Measurements from ENCODE around the gene NTN5.

DNA sequence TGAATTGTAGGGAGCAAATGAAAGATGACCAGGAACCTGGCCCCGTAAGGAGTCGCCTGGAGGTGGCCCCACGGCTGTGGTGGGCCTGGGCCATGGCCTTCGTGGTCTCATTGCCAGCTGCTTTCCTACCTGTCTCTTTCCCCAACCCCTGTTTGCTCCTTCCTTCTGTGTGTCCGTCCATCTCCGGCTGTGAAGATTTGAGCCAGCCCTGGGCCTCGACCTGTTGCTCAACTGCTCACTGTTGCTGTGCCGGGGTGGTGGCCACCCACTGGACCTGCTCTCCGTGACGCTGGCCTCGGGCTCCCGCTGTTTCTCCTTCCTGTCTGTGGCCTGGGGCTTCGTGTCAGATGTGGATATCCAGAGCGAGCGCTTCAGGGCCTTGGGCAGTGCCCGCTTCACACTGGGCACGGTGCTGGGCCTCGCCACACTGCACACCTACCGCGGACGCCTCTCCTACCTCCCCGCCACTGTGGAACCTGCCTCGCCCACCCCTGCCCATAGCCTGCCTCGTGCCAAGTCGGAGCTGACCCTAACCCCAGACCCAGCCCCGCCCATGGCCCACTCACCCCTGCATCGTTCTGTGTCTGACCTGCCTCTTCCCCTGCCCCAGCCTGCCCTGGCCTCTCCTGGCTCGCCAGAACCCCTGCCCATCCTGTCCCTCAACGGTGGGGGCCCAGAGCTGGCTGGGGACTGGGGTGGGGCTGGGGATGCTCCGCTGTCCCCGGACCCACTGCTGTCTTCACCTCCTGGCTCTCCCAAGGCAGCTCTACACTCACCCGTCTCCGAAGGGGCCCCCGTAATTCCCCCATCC, 44.1 kb downstream of the NTN5 start:
- no peak for TF ChIP-seq CEBPB (IDR thresholded peaks at IDR 0.05; ENCODE audit: low read depth, low read length)
- TF ChIP-seq RAD21 (IDR thresholded peaks at IDR 0.05; ENCODE audit: low read length) = no peak
- TF ChIP-seq, protein P1, sequence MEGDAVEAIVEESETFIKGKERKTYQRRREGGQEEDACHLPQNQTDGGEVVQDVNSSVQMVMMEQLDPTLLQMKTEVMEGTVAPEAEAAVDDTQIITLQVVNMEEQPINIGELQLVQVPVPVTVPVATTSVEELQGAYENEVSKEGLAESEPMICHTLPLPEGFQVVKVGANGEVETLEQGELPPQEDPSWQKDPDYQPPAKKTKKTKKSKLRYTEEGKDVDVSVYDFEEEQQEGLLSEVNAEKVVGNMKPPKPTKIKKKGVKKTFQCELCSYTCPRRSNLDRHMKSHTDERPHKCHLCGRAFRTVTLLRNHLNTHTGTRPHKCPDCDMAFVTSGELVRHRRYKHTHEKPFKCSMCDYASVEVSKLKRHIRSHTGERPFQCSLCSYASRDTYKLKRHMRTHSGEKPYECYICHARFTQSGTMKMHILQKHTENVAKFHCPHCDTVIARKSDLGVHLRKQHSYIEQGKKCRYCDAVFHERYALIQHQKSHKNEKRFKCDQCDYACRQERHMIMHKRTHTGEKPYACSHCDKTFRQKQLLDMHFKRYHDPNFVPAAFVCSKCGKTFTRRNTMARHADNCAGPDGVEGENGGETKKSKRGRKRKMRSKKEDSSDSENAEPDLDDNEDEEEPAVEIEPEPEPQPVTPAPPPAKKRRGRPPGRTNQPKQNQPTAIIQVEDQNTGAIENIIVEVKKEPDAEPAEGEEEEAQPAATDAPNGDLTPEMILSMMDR (conservative IDR thresholded peaks at IDR 0.05; ENCODE audit: low read depth, low read length) = no peak

Data from IMR-90 (cell line).